Activated CD4-positive, alpha-beta T cell treated with anti-CD3 and anti-CD28 coated beads for 48 hours (primary cell): ENCODE measurements around the gene OPALIN.
A peak's percentile ranks its signal among the peaks of the same experiment; 100 is the strongest.

Source experiments
- DNase-seq: peaks from one replicate; pipeline ENCODE4 v3.0.0-alpha.2; 2020

OPALIN gene

GRCh38 chr10:96358851-96359540, at the start of gene OPALIN:
TSS of gene OPALIN (minus strand) at chr10:96359002. CDS start at chr10:96358896, 106 bp downstream.
- DNase-seq: no peak

DNA sequence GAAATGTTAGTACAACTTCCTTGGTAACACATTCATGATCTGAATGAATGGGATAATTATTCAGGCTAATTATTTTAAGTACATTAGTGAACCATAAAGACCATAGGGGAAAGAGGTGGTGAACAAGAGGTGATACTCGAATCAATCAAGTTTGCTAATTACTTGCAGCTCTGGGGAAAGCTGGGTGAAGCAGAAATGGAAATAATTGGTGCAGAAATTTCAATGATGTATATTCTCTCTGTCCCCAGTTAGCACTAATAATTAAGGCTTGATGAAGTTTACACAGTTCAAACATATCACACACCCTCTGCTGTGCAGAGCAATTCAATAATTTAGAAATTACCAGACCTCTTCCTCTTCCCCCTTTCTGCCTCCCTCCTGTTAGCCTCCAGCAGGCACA, 49.4 kb upstream of the OPALIN start:
- DNase-seq: no peak

DNA sequence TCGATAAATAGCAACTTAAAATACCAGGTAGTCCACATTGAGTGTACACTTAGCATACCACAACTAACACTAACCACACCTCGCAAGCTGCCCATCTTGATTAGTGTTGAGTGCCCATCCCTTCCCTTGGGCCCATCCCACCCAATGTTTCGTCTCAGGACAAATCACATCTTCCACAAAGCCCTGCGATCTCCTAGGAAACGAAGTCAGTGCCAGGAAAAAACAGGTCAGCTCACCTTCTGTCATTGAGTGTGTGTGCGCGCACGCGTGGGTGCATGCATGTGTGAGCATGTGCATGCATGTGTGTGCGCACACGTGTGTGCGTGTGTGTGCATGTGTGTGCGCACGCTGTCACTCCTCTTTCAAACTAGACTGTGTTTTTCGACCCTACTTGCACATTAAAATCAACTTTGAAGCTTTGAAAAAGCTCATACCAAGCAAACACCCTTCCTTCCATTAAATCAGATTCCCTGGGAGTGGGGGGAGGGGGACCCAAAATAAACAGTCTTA, 48.8 kb upstream of the OPALIN start:
- no peak for DNase-seq

DNA sequence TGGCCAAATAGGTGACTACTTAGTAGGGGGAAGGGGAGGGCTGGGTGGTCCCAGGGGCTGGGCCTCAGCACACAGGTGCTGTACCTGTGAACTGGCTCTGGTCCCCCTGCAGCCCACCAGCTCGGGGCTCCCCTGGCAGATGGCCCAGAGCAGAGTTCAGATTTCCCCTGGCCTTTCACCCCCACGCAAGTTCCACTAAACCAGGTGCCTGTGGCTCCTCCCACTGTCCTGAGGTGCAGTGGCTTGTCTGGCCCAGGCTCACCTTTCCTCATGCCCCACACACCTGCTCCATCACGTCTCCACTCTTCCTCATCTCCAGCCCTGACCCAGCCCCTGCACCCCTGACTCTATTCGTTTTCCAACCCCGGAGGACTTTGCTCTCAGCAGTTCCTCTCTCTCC, 47.3 kb upstream of the OPALIN start:
- no peak for DNase-seq

GRCh38 chr10:96402417-96403305, 43.9 kb upstream of the OPALIN start:
- no peak for DNase-seq

GRCh38 chr10:96401036-96401435, 42.2 kb upstream of the OPALIN start:
- no peak for DNase-seq

- no peak for DNase-seq
These were observed 41.7 kb upstream of the OPALIN start for GRCh38 chr10:96400465-96400864.

GRCh38 chr10:96397902-96398301, 39.1 kb upstream of the OPALIN start:
- DNase-seq: no peak

DNA sequence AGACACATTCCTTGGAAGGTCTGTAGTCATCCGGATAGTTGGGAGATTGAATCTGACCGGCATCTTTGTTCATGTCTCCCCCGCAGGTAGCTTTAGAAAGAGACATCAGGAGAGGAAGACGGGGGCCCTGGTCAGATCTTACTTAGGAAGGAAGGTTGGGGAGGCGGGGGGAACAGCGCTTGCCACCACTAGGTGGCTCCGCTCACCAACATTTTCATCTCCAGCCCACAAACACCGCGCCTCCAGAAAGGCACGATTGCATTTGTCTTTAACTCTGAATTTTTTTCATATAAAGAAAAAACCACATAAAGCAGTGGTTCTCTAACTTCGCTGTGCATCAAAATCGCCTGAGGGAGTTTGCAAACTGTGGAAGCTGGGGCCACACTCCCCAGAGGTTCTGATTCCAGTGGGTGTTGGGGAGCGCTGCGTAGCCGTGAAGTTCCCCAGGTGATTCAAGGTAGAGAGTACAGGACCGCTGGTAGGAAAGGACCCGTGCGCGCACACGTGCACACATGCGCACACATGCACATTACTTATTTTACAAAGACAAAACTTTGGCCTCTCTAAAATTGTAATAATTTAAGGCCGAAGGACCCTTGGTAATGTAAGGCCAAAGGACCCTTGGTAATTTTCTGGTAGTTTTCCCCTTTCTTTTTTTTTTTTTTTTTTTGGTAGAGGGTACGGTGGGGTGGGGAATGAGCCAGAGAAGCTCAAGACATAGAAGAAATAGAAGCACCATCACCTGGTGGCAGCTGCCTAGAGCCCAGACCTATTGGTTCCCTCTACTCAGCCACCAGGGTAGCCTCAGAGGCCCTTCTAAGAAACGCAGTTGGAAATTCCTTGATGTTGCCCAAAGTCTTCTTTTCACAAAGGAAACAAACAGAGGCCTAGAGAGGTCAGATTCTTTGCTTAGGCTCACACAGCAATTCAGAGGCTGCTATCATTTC, 37.4 kb upstream of the OPALIN start:
- DNase-seq: peak; percentile 71

- DNase-seq: no peak
These were observed 31.7 kb upstream of the OPALIN start for GRCh38 chr10:96390460-96390864.

DNA sequence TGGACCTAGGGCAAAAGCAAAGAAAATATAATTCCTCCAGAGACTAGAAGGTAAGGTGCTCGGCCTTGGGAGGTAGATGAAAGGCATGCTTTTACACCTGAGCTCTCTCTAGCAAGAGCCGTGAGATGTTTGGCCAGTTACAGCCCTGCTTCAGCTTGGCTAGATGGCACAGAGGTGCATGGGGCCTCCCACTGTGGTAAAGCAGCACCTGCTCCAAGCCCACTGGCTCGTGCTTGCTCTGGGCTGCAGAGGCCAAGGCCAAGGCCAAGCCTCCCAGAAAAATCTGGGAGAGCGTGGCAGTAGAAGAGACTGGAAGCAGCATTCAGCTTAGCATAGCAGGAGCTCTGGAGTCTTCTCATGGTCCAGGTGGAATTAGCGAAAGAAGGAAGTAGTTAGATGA, 31.0 kb upstream of the OPALIN start:
- no peak for DNase-seq

DNA sequence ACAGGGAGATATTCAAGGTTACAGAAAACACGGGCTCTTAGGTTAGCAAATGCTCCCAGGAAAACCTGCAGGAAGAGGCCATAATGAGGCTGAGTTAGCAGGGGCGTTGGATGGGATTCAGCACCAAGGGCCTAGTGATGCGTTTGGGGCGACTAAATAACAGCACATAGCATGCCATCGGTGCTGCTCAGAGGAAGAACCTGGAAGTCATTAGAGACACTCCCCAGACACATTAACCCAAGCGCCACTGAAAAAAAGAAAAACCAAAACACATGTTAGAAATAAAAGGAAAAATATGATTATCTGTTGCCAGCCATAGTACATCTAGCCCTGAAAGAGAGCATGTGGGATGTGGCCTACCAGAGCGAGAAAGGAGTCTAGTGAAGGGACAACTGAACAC, 28.8 kb upstream of the OPALIN start:
- no peak for DNase-seq

DNA sequence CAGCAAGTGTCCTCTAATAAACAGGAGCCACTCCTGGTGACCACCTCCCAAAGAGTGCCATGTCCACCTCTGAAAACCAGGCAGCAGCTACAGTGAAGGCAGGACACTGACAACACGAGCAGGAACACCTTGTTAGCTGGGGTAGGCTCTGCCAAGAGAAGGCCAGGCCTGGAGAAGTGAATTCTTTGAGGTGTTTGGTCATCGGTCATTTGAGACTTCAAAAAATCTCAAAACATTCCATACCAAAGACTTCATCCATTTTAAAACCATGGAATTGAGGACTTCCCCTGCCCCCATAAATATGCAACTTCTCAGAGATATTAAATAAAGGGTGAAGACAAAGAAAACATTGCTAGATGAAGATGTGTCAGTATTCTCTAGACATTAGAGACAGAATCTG, 28.4 kb upstream of the OPALIN start:
- DNase-seq: no peak

DNA sequence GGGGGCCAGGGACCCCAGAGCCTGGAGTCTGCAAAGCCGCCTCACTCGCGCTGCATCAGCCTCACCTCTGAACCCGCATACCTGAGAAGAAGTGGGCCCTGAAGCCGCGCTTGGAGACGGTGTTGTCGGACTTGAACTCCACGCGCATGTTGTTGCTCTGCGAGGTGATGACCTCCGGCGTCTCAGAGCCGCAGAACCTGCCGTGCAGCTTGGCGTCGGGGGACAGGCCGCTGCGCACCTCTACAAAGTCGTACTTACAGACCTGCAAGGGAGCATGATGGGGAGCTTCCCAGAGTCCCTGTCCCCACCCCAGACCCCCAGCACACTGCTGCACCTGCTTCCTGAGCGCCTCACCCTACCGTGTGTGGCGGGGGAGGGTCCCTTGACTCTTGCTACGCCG, 25.7 kb upstream of the OPALIN start:
- no peak for DNase-seq

GRCh38 chr10:96380821-96381220, 22.0 kb upstream of the OPALIN start:
- DNase-seq: no peak

- no peak for DNase-seq
These were observed 21.0 kb upstream of the OPALIN start for GRCh38 chr10:96379758-96380157.

- DNase-seq: no peak
These were observed 19.9 kb upstream of the OPALIN start for GRCh38 chr10:96378741-96379140.

DNA sequence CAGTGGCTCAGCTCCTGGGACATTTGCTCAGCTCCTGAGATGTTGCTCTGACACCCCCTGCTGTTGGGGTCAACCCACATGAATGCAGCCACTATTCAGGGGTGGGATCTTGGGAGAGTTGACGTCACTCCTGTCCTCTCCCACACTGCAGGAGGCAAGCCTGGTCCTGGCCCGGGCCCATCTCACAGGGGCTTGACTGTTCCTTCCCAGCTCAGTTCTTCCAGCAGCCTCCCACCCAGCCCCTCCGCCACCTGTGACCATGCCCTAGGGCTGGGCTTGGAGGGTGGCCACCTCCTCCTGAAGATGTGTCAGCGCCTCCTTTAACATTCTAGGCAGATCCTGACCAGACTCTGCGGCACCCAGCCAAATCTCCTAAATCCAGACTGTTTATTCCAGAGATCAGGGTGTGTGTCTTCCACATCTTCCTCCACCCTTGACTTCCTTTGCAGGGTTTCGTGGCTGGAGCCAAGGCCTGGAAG, 19.1 kb upstream of the OPALIN start:
- no peak for DNase-seq

DNA sequence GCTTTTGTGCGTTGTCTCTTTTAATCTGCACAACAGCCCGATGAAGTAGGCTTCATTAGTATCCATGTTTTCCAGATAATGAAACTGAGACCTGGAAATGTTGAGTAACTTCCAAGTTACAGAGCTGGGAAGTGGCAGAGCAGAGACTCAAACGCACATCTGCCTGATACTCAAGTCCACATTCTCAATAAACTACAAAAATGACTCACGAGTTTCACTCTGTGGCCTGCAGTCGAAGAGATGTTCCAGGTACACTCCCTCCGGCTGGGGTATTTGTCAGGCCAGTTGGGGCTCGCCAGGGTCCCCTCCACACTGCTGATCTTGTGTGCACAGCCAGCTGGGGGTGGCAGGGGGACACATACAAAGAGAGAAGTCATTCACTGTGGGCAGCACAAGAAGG, 17.7 kb upstream of the OPALIN start:
- no peak for DNase-seq

DNA sequence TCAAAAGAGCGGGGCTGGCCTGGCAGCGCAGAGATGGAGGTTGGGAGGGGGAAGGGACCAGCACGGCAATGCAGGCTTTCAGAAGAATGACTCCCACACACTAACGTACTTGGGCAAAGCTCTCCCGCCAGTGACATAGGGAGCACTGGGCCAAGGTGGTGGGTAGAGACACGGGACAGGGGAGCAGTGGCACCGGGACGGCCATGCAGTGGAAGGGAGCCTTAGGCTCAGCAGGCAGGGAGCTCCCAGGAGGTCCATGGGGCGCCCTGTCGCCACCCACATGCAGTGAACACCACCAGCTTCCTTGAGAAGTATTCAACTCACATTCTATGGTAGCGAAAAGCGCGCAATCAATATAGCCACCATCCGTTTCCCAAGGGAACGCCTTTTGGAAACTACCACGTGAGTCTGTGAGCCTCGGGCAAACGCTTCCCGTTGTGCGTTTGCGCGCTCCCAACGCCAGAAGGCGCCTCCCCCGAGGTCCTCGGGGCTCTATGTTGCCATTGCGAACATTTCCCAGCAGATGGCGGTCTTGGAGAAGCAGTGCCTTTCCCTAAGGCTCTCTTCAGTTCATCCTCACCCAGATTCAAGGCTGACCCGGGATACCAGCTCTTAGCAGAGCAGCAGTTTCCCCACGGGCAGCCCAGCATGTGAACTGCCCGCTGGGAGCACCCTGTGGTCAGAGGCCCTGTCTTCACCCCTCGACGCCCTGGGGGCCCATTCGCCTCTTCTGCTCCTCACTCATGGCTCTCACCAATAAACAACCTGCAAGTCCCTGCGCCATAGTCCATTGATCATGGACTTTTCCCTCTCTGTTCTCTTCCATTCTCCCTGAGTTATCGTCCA, 16.4 kb upstream of the OPALIN start:
- DNase-seq: peak; percentile 87

DNA sequence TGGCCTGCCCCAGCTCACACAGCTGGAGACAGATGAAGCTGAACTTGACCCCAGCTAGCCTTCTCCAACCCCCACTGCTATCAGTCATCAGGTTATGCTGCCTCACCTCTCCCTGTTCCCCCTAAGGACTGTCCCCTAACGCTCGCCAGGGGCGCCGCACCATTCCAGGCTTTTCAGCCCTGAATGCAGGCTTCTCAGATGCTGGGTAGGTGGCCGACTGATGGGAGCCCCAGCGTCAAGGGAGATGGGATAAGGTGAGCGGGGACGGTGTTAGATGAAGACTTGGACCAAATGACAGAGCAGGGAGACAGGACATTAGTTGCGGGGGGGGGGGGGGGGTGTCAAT, 15.8 kb upstream of the OPALIN start:
- DNase-seq: no peak

DNA sequence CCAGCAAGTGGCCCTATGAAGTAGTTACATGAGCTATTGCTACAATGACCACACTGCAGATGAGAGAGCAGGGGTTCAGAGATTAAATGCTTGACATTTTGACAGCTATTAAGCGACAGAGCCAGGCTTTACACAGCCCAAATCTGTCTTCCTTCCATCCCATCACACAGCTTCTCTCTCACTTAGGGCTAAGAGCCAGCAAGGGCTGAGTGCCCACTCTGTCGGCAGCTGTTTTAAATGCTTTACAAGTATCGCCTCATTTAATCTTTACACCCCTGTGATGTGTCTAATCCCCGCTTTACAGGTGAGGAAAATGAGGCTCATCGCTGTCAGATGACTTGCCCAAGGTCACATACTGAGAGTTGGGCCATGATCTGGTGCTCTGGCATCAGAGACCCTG, 15.2 kb upstream of the OPALIN start:
- no peak for DNase-seq
